Testis (tissue), 3 donors: Measurements from ENCODE around the gene AKAP6. TPM values are rescaled to one million over a fixed set of nuclear protein-coding genes. Genes with fewer than 3 reads are reported as not detected.

ENCODE experiments used
- DNase-seq: peaks from one replicate; pipeline ENCODE4 v3.0.0-alpha.2; 2019
- H3K27ac ChIP-seq, 2 donors: fragments of 200-600 bp; sonication (generic); one replicate each; pipeline ENCODE4 v1.5.1; 2019
- H3K27me3 ChIP-seq: fragments of 200-600 bp; sonication (generic); one replicate; pipeline ENCODE4 v1.5.1; 2019
- H3K36me3 ChIP-seq: fragments of 200-600 bp; sonication (generic); one replicate; pipeline ENCODE4 v1.5.1; 2017; ENCODE audit warnings: low read depth; ENCODE audit errors: missing control alignments
- H3K4me1 ChIP-seq: fragments of 200-600 bp; sonication (generic); one replicate; pipeline ENCODE4 v1.5.1; 2019
- H3K4me3 ChIP-seq, 2 donors: fragments of 200-600 bp; sonication (generic); one replicate each; pipeline ENCODE4 v1.5.1; 2017 to 2019
- H3K9me3 ChIP-seq: fragments of 200-600 bp; sonication (generic); one replicate; pipeline ENCODE4 v1.5.1; 2017
- POLR2A ChIP-seq: fragments of 450-650 bp; IDR thresholded peaks from one replicate; pipeline ENCODE4 v1.6.1; 2017; ENCODE audit warnings: antibody characterized with exemption, mild to moderate bottlenecking, moderate library complexity
- WGBS, 2 donors: methylation state at CpG; one replicate each; pipeline ENCODE4 v1.1.5; 2018; 5-methylcytosine and 5-hydroxymethylcytosine counted together
- intact Hi-C: fragments of 100-400 bp; cut with DNase I; formaldehyde crosslinking; loops from one replicate; pipeline ENCODE4 v1.15.1; 2023; ENCODE audit warnings: low total_unique reads
- polyA plus RNA-seq: library from polyadenylated mRNA; stranded (reverse); fragments of 350-450 nt; fragmentation: Illumina TruSeq; extraction: RNeasy Lipid Tissue Mini Kit (QIAGEN cat#74804); gene quantifications from one replicate; pipeline ENCODE4 v1.2.3, GENCODE V29; 2014; ENCODE audit warnings: low read depth, low replicate concordance; ENCODE audit not compliant: insufficient read depth
- total RNA-seq, 2 donors: library from RNA; depleted of rRNA; stranded (reverse); fragments of >200 nt; gene quantifications; one replicate each; pipeline ENCODE4 v1.2.3, GENCODE V29; 2016
- TF ChIP-seq, protein P1 (sequence below), 3 experiments: fragments of 450-650 bp in 2 of 3; fragments of 200-600 bp in 1 of 3; sonication (generic) in 1 of 3; IDR thresholded peaks; one replicate each; pipeline ENCODE4 v1.5.1; 2016 to 2019; ENCODE audit warnings: antibody characterized with exemption in 3 of 3, mild to moderate bottlenecking in 2 of 3, moderate library complexity in 1 of 3

Gene AKAP6
- total and polyA plus RNA-seq, 3 donors from 2014 or later = 26.6 to 30.9 (median 30.9) TPM

DNA sequence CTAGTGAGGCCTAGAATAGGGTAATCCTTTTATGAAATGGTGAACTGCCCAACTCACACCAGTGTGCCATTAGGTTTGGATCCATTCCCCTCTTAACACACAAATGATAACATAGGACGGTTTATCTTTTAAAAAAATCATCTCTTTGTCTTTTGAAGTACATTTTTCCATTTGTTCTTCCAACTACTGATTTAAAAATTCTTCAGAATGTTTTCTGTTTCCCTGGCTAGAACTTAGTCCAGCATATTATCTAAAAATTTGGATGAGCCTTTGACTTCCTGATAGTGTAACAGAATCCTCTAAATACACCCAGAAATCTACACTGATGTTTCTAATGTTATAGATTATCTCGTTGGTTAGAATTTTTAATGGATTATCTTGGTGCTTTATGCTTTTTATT is 359.8 kb downstream of the AKAP6 start:
- intact Hi-C loops = no loop called here
- H3K4me1 ChIP-seq = no peaks in the 10 kb centered on the region
- WGBS, 2 donors = 38 to 41% methylated on average over 2 of the region's 2 CpGs
- H3K27me3 ChIP-seq = no peaks in the 10 kb centered on the region
- no peaks in the 10 kb centered on the region for H3K9me3 ChIP-seq
- DNase-seq = no peak
- H3K27ac ChIP-seq = no peak overlapping the region
- no peak overlapping the region for H3K4me3 ChIP-seq
- TF ChIP-seq POLR2A = no peak
- TF ChIP-seq, protein P1, sequence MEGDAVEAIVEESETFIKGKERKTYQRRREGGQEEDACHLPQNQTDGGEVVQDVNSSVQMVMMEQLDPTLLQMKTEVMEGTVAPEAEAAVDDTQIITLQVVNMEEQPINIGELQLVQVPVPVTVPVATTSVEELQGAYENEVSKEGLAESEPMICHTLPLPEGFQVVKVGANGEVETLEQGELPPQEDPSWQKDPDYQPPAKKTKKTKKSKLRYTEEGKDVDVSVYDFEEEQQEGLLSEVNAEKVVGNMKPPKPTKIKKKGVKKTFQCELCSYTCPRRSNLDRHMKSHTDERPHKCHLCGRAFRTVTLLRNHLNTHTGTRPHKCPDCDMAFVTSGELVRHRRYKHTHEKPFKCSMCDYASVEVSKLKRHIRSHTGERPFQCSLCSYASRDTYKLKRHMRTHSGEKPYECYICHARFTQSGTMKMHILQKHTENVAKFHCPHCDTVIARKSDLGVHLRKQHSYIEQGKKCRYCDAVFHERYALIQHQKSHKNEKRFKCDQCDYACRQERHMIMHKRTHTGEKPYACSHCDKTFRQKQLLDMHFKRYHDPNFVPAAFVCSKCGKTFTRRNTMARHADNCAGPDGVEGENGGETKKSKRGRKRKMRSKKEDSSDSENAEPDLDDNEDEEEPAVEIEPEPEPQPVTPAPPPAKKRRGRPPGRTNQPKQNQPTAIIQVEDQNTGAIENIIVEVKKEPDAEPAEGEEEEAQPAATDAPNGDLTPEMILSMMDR (IDR thresholded peaks at IDR 0.05) = no peak
- no peaks in the 10 kb centered on the region for H3K36me3 ChIP-seq

DNA sequence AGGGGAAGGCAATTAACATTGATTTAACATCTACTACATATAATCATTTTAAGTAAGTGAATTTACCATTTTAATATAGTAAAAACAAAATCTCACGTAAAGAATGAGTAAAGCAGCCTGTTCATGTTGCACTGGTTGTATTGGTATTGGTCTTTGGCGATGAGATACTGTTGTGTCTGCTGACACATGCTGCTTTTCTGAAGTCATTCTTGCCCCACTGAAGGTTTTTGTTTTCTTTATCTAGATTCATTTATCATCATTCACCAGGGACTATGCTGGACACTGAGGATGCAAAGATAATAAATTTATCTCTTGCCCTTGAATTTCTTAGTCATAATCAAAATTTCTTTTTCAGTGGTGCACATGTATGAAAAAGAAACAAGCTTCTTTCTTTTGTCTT is 363.3 kb downstream of the AKAP6 start:
- no peak for DNase-seq
- intact Hi-C loops = no loop called here
- WGBS, 2 donors = 93 to 94% methylated on average over 2 of the region's 2 CpGs

DNA sequence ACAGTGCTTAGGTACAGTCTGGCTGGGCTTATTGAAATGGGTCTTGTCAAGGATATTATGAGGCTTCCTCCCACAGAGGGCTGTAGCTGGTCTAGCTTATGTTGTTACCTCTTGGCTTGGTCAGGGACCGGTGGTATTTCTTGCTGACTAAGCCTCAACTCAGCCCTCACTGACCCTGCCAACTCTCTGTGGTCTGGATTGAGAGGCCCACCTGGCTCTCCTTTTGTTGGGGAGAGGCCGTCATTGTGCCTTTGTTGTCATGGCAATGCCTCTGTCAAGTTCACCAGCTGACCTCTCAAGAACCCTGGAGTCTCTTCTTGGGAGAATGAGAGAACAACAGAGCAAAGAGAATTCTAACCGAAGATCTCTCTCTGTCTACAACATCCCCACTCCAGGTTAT is 364.0 kb downstream of the AKAP6 start:
- intact Hi-C loops = no loop called here
- WGBS, 2 donors = 79 to 93% methylated on average over 3 of the region's 3 CpGs
- no peak overlapping the region for H3K27ac ChIP-seq
- H3K4me1 ChIP-seq = no peaks in the 10 kb centered on the region
- H3K9me3 ChIP-seq = no peaks in the 10 kb centered on the region
- DNase-seq = no peak
- H3K36me3 ChIP-seq = no peaks in the 10 kb centered on the region
- no peak overlapping the region for H3K4me3 ChIP-seq
- no peaks in the 10 kb centered on the region for H3K27me3 ChIP-seq
- TF ChIP-seq, protein P1 (IDR thresholded peaks at IDR 0.05) = no peak
- TF ChIP-seq POLR2A = no peak

More for the DNA sequence above, 363.3 kb downstream of the AKAP6 start:
- Histone ChIP-seq H3K27me3 (no peaks in the 10 kb centered on the region), H3K9me3 (no peaks in the 10 kb centered on the region), H3K36me3 (no peaks in the 10 kb centered on the region), H3K4me3 (no peak overlapping the region), H3K27ac (no peak overlapping the region), H3K4me1 (no peaks in the 10 kb centered on the region)
- TF ChIP-seq POLR2A = no peak
- TF ChIP-seq, protein P1 (IDR thresholded peaks at IDR 0.05) = no peak

DNA sequence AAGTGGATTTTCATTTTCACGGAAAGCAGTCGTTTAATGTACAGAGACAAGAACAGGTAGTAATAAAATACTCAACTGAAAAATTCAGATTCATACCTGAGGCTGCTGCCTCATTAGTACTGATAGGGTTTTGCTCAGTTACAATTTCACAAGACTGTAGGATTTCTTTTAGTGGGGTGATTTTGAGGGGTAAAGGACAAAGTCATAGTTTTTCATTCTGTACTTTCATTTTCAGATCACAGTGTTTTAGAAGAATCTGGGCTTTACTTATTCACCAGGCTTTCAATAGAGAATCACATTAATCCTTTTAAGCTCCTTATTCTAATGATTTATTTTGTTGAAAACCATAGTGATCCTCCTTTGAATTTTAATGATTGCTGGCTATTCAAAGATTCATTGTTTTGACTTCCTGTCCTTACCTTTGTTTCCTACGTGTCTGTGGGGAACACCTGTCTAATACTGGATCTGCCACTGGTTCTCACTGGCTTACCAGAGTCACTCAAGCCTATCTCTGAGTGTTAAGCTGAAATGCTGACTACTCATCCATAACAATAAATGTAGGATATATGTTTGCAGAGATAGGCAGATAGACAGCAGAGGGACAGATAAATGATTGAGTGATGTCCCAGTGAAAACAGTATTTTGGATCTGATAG is 365.8 kb downstream of the AKAP6 start:
- no peak overlapping the region for H3K4me3 ChIP-seq

More for the DNA sequence above, 365.8 kb downstream of the AKAP6 start:
- no peaks in the 10 kb centered on the region for H3K27me3 ChIP-seq
- no peak for DNase-seq
- WGBS, 2 donors = 62 to 89% methylated on average over 3 of the region's 3 CpGs
- no peaks in the 10 kb centered on the region for H3K4me1 ChIP-seq
- H3K9me3 ChIP-seq = no peaks in the 10 kb centered on the region
- intact Hi-C loops = no loop called here
- TF ChIP-seq POLR2A = no peak
- TF ChIP-seq, protein P1 (IDR thresholded peaks at IDR 0.05) = no peak
- no peak overlapping the region for H3K27ac ChIP-seq
- H3K36me3 ChIP-seq = no peaks in the 10 kb centered on the region
